Spleen (tissue), 11 donors: Measurements from ENCODE around the gene SNRNP200. TPM values are rescaled to one million over a fixed set of nuclear protein-coding genes. Genes with fewer than 3 reads are reported as not detected.

Experiments
- DNase-seq: peaks from one replicate; pipeline ENCODE4 v3.0.0-alpha.2; 2020
- H3K27ac ChIP-seq, 8 donors: fragments of 200-600 bp; sonication (generic) in 7 of 8; 1 replicate in 4 of 8; 2 replicates in 4 of 8; pipeline versions ENCODE4 v1.5.0 to v1.8.0; 2016 to 2021; ENCODE audit warnings: inconsistent platforms in 4 of 8, mild to moderate bottlenecking in 4 of 8, moderate library complexity in 1 of 8
- H3K27me3 ChIP-seq, 7 donors: fragments of 200-600 bp; sonication (generic) in 6 of 7; replicated peaks in 1 of 7; 1 replicate in 4 of 7; 2 replicates in 3 of 7; pipeline versions ENCODE4 v1.5.0 to v1.8.0; 2016 to 2021; ENCODE audit warnings: inconsistent platforms in 3 of 7, mild to moderate bottlenecking in 1 of 7
- H3K36me3 ChIP-seq, 6 donors: fragments of 200-600 bp; sonication (generic) in 5 of 6; 1 replicate in 4 of 6; 2 replicates in 2 of 6; pipeline versions ENCODE4 v1.5.0 to v1.8.0; 2016 to 2021; ENCODE audit warnings: inconsistent platforms in 2 of 6
- H3K4me1 ChIP-seq, 6 donors: fragments of 200-600 bp; sonication (generic) in 5 of 6; 1 replicate in 3 of 6; 2 replicates in 3 of 6; pipeline versions ENCODE4 v1.5.0 to v1.8.0; 2016 to 2021; ENCODE audit warnings: inconsistent platforms in 3 of 6
- H3K4me3 ChIP-seq, 8 donors: fragments of 200-600 bp; sonication (generic) in 7 of 8; 1 replicate in 4 of 8; 2 replicates in 4 of 8; pipeline versions ENCODE4 v1.5.0 to v1.8.0; 2016 to 2021; ENCODE audit warnings: inconsistent platforms in 4 of 8, mild to moderate bottlenecking in 4 of 8, moderate library complexity in 2 of 8
- H3K9me3 ChIP-seq, 8 donors: fragments of 200-600 bp; sonication (generic) in 7 of 8; 1 replicate in 4 of 8; 2 replicates in 4 of 8; pipeline versions ENCODE4 v1.5.0 to v1.8.0; 2016 to 2021; ENCODE audit warnings: inconsistent platforms in 4 of 8
- CTCF ChIP-seq, 11 experiments: fragments of 200-600 bp in 7 of 11; fragments of 450-650 bp in 4 of 11; sonication (generic) in 4 of 11; IDR thresholded peaks in 8 of 11; conservative IDR thresholded peaks in 3 of 11; 1 replicate in 7 of 11; 2 replicates in 4 of 11; pipeline versions ENCODE4 v1.4.0 to v1.8.0; 2016 to 2021; ENCODE audit warnings: antibody characterized with exemption in 11 of 11, inconsistent platforms in 4 of 11, mild to moderate bottlenecking in 1 of 11
- POLR2A ChIP-seq, 3 donors: fragments of 450-650 bp; IDR thresholded peaks; one replicate each; pipeline ENCODE4 v1.5.1; 2017; ENCODE audit warnings: antibody characterized with exemption in 3 of 3, mild to moderate bottlenecking in 1 of 3
- POLR2AphosphoS5 ChIP-seq, 3 donors: sonication (generic); formaldehyde crosslinking; IDR thresholded peaks; one replicate each; pipeline ENCODE4 v1.5.1; 2017; ENCODE audit warnings: antibody characterized with exemption in 3 of 3
- WGBS, 5 donors: extraction: QIAGEN DNeasy Blood & Tissue Kit in 3 of 5; methylation state at CpG; one replicate each; pipeline versions ENCODE4 v1.1.5 to v1.1.7; 2013 to 2018; 5-methylcytosine and 5-hydroxymethylcytosine counted together
- intact Hi-C: fragments of 100-400 bp; cut with DNase I; formaldehyde crosslinking; loops from one replicate; pipeline ENCODE4 v1.15.0; 2023; ENCODE audit warnings: low total_unique reads
- polyA plus RNA-seq, 3 donors: library from polyadenylated mRNA; stranded (reverse); fragments of 200-250 nt; gene quantifications; one replicate each; pipeline ENCODE4 v1.2.1, GENCODE V29; 2013
- total RNA-seq, 7 donors: library from RNA; depleted of rRNA in 3 of 7; stranded (reverse); fragments of >200 nt in 3 of 7; fragmentation: NEBNext Ultra II Directional in 4 of 7; extraction: Animal tissue kit (Norgen Biotek cat#: 25700) in 4 of 7; gene quantifications; one replicate each; pipeline versions ENCODE4 v1.1.0 to v1.2.1, GENCODE V29; 2016 to 2021
- donor health status: healthy with polysubstance abuse.
- donor health status: DM: no; HTN: no; CAD: no; lungs with moderate emphysema.
- donor health status: DM: no; HTN: no; CAD: no.
- donor health status: Bipolar disorder and iron deficiency.
- donor health status: healthy.
- donor health status: DM: no; HTN: no; CAD: no.
- donor health status: DM: yes; HTN: yes; CAD: no.

SNRNP200 gene
- total and polyA plus RNA-seq, 10 donors, result 60.5 to 139 (median 118) TPM

GRCh38 chr2:96243843-96244242 is 61.5 kb downstream of the SNRNP200 start:
- 83 to 99% (median 93%) methylated on average over 5 of the region's 5 CpGs for WGBS, 5 donors
- no peak for DNase-seq
- H3K4me1 ChIP-seq, result peaks cover 21 to 86% (median 67%) of the 10 kb centered on the region in 6 donors

GRCh38 chr2:96241900-96242611 is 63.3 kb downstream of the SNRNP200 start:
- TF ChIP-seq POLR2AphosphoS5 (IDR thresholded peaks at IDR 0.05) (peak in 1 of 3 donors; percentile 92), POLR2A (IDR thresholded peaks at IDR 0.05) (no peak)
- peak overlapping the region in 3 of 8 donors; percentile 1 to 57 (median 10) for H3K4me3 ChIP-seq
- intact Hi-C loops, result no loop called here
- H3K27me3 ChIP-seq, result no peaks in the 10 kb centered on the region
- 15 to 40% (median 20%) methylated on average over 5 of the region's 5 CpGs for WGBS, 5 donors
- H3K9me3 ChIP-seq, result no peaks in the 10 kb centered on the region
- DNase-seq, result peak; percentile 92
- H3K4me1 ChIP-seq, result peaks cover 21 to 68% (median 53%) of the 10 kb centered on the region in 6 donors
- peaks cover 0 to 19% (median 0%) of the 10 kb centered on the region in 6 donors for H3K36me3 ChIP-seq
- peak overlapping the region; percentile 71 to 99 (median 96) for H3K27ac ChIP-seq

More at GRCh38 chr2:96243843-96244242, 61.5 kb downstream of the SNRNP200 start:
- H3K36me3 ChIP-seq, result peaks cover 0 to 9% (median 0%) of the 10 kb centered on the region in 6 donors
- intact Hi-C loops, result no loop called here
- peak overlapping the region in 2 of 8 donors; percentile 95 to 99 for H3K27ac ChIP-seq
- TF ChIP-seq POLR2AphosphoS5 (IDR thresholded peaks at IDR 0.05) (no peak), POLR2A (IDR thresholded peaks at IDR 0.05) (no peak)
- H3K27me3 ChIP-seq, result no peaks in the 10 kb centered on the region
- H3K4me3 ChIP-seq, result no peak overlapping the region
- H3K9me3 ChIP-seq, result no peaks in the 10 kb centered on the region

- 82 to 86% (median 83%) methylated on average over 2 of the region's 2 CpGs for WGBS, 5 donors
- TF ChIP-seq POLR2A (IDR thresholded peaks at IDR 0.05), result no peak
- no peak for TF ChIP-seq POLR2AphosphoS5 (IDR thresholded peaks at IDR 0.05)
- no peak for TF ChIP-seq CTCF (IDR thresholded peaks at IDR 0.05 in 8 of 11, conservative IDR thresholded peaks at IDR 0.05 in 3 of 11)
- intact Hi-C loops, result no loop called here
- H3K27me3 ChIP-seq, result no peaks in the 10 kb centered on the region
- no peaks in the 10 kb centered on the region for H3K9me3 ChIP-seq
- no peak for DNase-seq
- peak overlapping the region in 1 of 8 donors; percentile 57 for H3K4me3 ChIP-seq
- H3K36me3 ChIP-seq, result peaks cover 0 to 19% (median 0%) of the 10 kb centered on the region in 6 donors
- peak overlapping the region; percentile 71 to 99 (median 96) for H3K27ac ChIP-seq
- H3K4me1 ChIP-seq, result peaks cover 19 to 60% (median 44%) of the 10 kb centered on the region in 6 donors
Measured at GRCh38 chr2:96241227-96241626, 64.1 kb downstream of the SNRNP200 start.

GRCh38 chr2:96240341-96241038 is 64.9 kb downstream of the SNRNP200 start:
- Histone ChIP-seq H3K4me3 (peak overlapping the region in 1 of 8 donors; percentile 57), H3K27me3 (no peaks in the 10 kb centered on the region), H3K36me3 (peaks cover 0 to 19% (median 0%) of the 10 kb centered on the region in 6 donors), H3K9me3 (no peaks in the 10 kb centered on the region), H3K27ac (peak overlapping the region in 7 of 8 donors; percentile 92 to 99 (median 96)), H3K4me1 (peaks cover 11 to 53% (median 37%) of the 10 kb centered on the region in 6 donors)
- DNase-seq, result no peak
- intact Hi-C loops, result no loop called here
- no peak for TF ChIP-seq CTCF (IDR thresholded peaks at IDR 0.05 in 8 of 11, conservative IDR thresholded peaks at IDR 0.05 in 3 of 11)
- TF ChIP-seq POLR2AphosphoS5 (IDR thresholded peaks at IDR 0.05), result no peak
- no peak for TF ChIP-seq POLR2A (IDR thresholded peaks at IDR 0.05)
- 90 to 96% (median 95%) methylated on average over 7 to 9 of the region's 9 CpGs for WGBS, 5 donors
